HFFc6 (cell line): ENCODE results near the gene DGAT2. TPM values are rescaled to one million over a fixed set of nuclear protein-coding genes. Genes with fewer than 3 reads are reported as not detected.

Source experiments
- DNase-seq: peaks from one replicate; pipeline ENCODE4 v3.0.0-alpha.2; 2018
- H3K27ac Mint-ChIP-seq: 2 replicates; pipeline ENCODE4 v1.8.0; 2020; ENCODE audit warnings: mild to moderate bottlenecking, mixed read lengths
- H3K27me3 Mint-ChIP-seq: 2 replicates; pipeline ENCODE4 v1.8.0; 2021; ENCODE audit warnings: mild to moderate bottlenecking, moderate library complexity, mixed read lengths; ENCODE audit not compliant: insufficient read depth
- H3K36me3 Mint-ChIP-seq: 2 replicates; pipeline ENCODE4 v1.8.0; 2021; ENCODE audit warnings: low read depth, mixed read lengths
- H3K4me1 Mint-ChIP-seq: 2 replicates; pipeline ENCODE4 v1.8.0; 2020; ENCODE audit warnings: low read depth, mixed read lengths
- H3K4me3 Mint-ChIP-seq: 2 replicates; pipeline ENCODE4 v1.8.0; 2020; ENCODE audit warnings: mild to moderate bottlenecking, moderate library complexity, mixed read lengths
- H3K9me3 Mint-ChIP-seq: 2 replicates; pipeline ENCODE4 v1.8.0; 2020; ENCODE audit warnings: mild to moderate bottlenecking, mixed read lengths
- total RNA-seq, 6 experiments: library from RNA; stranded (reverse); fragmentation: NEBNext Ultra II Directional; extraction: Animal tissue kit (Norgen Biotek cat#: 25700); gene quantifications; 2 replicates in 1 of 6; 3 replicates in 5 of 6; pipeline ENCODE4 v1.2.3, GENCODE V29; 2021
- TF ChIP-seq, protein P1 (sequence below): fragments of 200-600 bp; sonication (generic); IDR thresholded peaks from 2 replicates; pipeline ENCODE4 v1.5.0; 2021; ENCODE audit warnings: antibody characterized with exemption, mild to moderate bottlenecking

DGAT2 gene
- total RNA-seq, 6 experiments from 2014 or later = 0.23 to 0.55 (median 0.36) TPM

DNA sequence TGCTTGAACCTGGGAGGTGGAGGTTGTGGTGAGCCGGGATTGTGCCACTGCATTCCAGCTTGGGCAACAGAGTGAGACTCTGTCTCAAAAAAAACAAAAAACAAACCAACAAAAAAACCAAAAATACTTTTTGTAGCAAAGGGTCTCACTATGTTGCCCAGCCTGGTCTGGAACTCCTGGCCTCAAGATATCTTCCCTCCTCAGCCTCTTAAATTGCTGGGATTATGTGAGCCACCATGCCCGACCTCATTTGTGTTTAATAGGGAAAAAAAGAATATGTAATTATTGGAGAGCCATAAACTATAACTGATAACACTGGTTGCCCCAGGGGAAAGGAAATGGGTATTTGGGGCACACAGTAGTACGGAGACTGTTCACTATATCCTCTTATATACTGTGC, 66.2 kb downstream of the DGAT2 start:
- no peak for DNase-seq
- H3K36me3 Mint-ChIP-seq = no peaks in the 10 kb centered on the region
- H3K27me3 Mint-ChIP-seq = no peaks in the 10 kb centered on the region; the same call in 1 of the 2 replicates
- peaks cover under 1% of the 10 kb centered on the region; the same call in 1 of the 2 replicates for H3K4me1 Mint-ChIP-seq
- H3K27ac Mint-ChIP-seq = no peak overlapping the region
- H3K4me3 Mint-ChIP-seq = no peak overlapping the region
- H3K9me3 Mint-ChIP-seq = no peaks in the 10 kb centered on the region
- TF ChIP-seq, protein P1, sequence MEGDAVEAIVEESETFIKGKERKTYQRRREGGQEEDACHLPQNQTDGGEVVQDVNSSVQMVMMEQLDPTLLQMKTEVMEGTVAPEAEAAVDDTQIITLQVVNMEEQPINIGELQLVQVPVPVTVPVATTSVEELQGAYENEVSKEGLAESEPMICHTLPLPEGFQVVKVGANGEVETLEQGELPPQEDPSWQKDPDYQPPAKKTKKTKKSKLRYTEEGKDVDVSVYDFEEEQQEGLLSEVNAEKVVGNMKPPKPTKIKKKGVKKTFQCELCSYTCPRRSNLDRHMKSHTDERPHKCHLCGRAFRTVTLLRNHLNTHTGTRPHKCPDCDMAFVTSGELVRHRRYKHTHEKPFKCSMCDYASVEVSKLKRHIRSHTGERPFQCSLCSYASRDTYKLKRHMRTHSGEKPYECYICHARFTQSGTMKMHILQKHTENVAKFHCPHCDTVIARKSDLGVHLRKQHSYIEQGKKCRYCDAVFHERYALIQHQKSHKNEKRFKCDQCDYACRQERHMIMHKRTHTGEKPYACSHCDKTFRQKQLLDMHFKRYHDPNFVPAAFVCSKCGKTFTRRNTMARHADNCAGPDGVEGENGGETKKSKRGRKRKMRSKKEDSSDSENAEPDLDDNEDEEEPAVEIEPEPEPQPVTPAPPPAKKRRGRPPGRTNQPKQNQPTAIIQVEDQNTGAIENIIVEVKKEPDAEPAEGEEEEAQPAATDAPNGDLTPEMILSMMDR = no peak

DNA sequence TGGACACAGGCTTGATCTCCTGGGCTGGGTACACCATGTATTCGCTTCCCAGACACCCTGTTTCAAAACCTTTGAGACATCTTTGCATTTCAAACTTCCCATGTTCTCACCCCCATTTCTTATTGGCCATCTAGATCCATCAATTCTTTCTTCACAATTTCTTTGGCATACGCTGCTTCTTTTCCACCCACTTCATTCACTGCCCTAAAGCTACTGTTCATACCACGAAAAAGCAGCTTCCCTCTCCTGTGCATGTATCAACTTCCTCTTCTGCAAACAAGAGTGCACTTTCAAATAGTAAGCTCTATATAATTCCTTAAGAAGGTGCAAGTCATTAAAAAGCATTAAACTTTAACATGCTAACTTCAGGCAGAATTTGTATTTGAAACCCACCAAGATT, 67.8 kb downstream of the DGAT2 start:
- TF ChIP-seq, protein P1 = no peak
- no peaks in the 10 kb centered on the region for H3K36me3 Mint-ChIP-seq
- peaks cover 14% of the 10 kb centered on the region; the same call in 1 of the 2 replicates for H3K4me1 Mint-ChIP-seq
- no peak overlapping the region for H3K27ac Mint-ChIP-seq
- no peak overlapping the region for H3K4me3 Mint-ChIP-seq
- DNase-seq = no peak
- no peaks in the 10 kb centered on the region for H3K9me3 Mint-ChIP-seq
- no peaks in the 10 kb centered on the region; the same call in 1 of the 2 replicates for H3K27me3 Mint-ChIP-seq

DNA sequence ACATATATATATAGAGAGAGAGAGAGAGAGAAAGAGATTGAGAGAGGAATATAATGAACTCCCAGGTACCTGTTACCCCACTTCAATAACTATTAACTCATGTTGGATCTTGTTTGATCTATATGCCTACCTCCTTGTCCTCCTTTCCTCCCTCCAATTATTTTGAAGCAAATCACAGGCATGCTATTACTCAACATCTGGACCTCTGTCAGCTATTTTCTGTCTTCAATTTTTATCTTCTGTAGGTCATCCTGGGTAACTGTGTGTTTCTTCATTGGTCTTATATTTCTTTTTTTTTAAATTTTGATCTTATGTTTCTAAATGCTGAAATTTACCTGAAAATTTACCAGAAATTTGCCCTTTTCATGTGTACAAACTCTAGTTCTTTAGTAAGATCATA, 71.3 kb downstream of the DGAT2 start:
- Mint-ChIP-seq H3K9me3 (no peaks in the 10 kb centered on the region), H3K4me1 (peaks cover 19% of the 10 kb centered on the region; the same call in 1 of the 2 replicates)

DNA sequence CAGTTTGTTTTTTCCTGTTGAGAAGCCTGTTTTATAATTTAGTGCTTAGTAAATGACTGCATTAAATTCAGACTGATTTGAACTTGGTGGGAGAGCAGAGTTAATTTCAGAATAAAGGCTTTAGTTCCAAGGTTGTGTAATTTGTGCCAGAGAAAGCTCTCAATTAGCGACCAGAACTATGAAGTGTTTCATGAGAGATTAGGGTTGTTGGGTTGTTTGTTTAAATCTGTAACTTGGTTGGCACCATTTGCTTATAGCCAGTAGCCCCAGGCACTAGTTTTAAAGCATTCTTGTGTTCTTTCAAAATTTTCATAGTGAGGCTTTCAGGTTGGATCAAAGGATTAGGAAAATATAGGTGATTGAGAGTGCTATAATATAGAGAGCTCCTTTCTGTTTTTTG, 71.9 kb downstream of the DGAT2 start:
- TF ChIP-seq, protein P1 = no peak
- H3K27me3 Mint-ChIP-seq = no peaks in the 10 kb centered on the region; the same call in 1 of the 2 replicates
- H3K4me3 Mint-ChIP-seq = no peak overlapping the region
- H3K9me3 Mint-ChIP-seq = no peaks in the 10 kb centered on the region
- no peak for DNase-seq
- peaks cover 19% of the 10 kb centered on the region; the same call in 1 of the 2 replicates for H3K4me1 Mint-ChIP-seq
- H3K27ac Mint-ChIP-seq = no peak overlapping the region
- H3K36me3 Mint-ChIP-seq = peaks cover 5% of the 10 kb centered on the region; the same call in 1 of the 2 replicates

More for the DNA sequence above, 71.3 kb downstream of the DGAT2 start:
- Mint-ChIP-seq H3K36me3 (no peaks in the 10 kb centered on the region), H3K27me3 (no peaks in the 10 kb centered on the region; the same call in 1 of the 2 replicates), H3K4me3 (no peak overlapping the region), H3K27ac (no peak overlapping the region)
- TF ChIP-seq, protein P1 = no peak
- no peak for DNase-seq

DNA sequence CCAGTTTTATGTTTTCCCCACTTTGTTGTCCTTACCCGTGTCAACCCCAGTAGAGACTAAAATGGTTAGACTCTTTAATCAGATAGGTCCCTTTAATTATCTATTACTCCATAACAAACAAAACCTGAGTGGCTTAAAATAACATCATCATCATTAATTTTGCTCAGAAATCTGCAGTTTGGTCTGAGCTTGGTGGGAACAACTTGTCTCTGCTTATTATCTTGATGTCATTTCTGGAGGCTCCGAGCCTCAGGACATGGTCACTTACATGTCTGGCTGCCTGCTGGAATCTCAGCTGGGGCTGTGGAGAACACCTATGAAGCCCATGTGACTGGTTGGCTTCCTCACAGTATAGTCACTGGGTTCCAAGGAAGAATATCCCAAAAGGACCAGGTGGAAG, 73.2 kb downstream of the DGAT2 start:
- no peak overlapping the region for H3K4me3 Mint-ChIP-seq
- H3K27ac Mint-ChIP-seq = no peak overlapping the region
- H3K27me3 Mint-ChIP-seq = no peaks in the 10 kb centered on the region; the same call in 1 of the 2 replicates
- DNase-seq = no peak
- H3K9me3 Mint-ChIP-seq = no peaks in the 10 kb centered on the region
- peaks cover 19% of the 10 kb centered on the region; the same call in 1 of the 2 replicates for H3K4me1 Mint-ChIP-seq
- TF ChIP-seq, protein P1 = no peak
- peaks cover 6% of the 10 kb centered on the region; the same call in 1 of the 2 replicates for H3K36me3 Mint-ChIP-seq
